Upper lobe of right lung (tissue), 1 donor: Measurements from ENCODE around the gene RAB3GAP1. TPM values are rescaled to one million over a fixed set of nuclear protein-coding genes. Genes with fewer than 3 reads are reported as not detected.

Source experiments
- ATAC-seq: fragments of 200-7000 bp; cut with Tn5 transposase; one replicate; pipeline ENCODE4 v1.9.1; 2020; ENCODE audit warnings: mild to moderate bottlenecking, moderate library complexity
- DNase-seq: peaks from one replicate; pipeline ENCODE4 v3.0.0-alpha.2; 2020
- H3K27ac ChIP-seq: fragments of 200-600 bp; one replicate; pipeline ENCODE4 v1.8.0; 2022
- H3K27me3 ChIP-seq: fragments of 200-600 bp; one replicate; pipeline ENCODE4 v1.8.0; 2022; ENCODE audit warnings: mild to moderate bottlenecking
- H3K36me3 ChIP-seq: fragments of 200-600 bp; one replicate; pipeline ENCODE4 v1.8.0; 2022
- H3K4me1 ChIP-seq: fragments of 200-600 bp; one replicate; pipeline ENCODE4 v1.8.0; 2022
- H3K4me3 ChIP-seq: fragments of 200-600 bp; one replicate; pipeline ENCODE4 v1.8.0; 2022; ENCODE audit warnings: mild to moderate bottlenecking
- H3K9me3 ChIP-seq: fragments of 200-600 bp; one replicate; pipeline ENCODE4 v1.8.0; 2022
- intact Hi-C: fragments of 100-400 bp; cut with DNase I; formaldehyde crosslinking; loops from one replicate; pipeline ENCODE4 v1.11.0; 2022
- total RNA-seq: library from RNA; stranded (reverse); fragmentation: NEBNext Ultra II Directional; extraction: Animal tissue kit (Norgen Biotek cat#: 25700); gene quantifications from one replicate; pipeline ENCODE4 v1.2.1, GENCODE V29; 2021
- TF ChIP-seq, protein P1 (sequence below): fragments of 200-600 bp; IDR thresholded peaks from one replicate; pipeline ENCODE4 v1.8.0; 2022; ENCODE audit warnings: antibody characterized with exemption
- donor health status: DM: no; HTN: yes; CAD: no; lungs with severe emphysema.

Gene RAB3GAP1
- total RNA-seq, 1 donor from 2014 or later: 47.8 TPM

DNA sequence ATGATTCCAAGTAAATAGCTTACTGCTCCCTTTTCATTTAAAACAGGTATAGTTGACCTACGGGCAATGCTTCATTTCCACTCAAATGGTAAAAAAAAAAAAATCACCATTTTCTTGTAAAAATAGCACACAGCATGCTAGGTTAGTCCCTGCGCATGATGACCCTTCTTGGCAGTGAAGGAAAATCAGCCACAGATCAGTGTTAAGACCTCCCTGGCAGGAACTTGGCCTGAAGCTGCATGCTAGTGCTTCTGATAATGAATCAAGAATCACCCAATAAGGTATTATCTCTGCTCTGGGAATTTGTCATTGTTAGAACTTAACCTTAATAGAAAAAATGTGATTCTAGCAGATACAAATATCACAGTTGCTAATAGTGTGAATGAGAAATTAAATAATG, 166.3 kb downstream of the RAB3GAP1 start:
- ATAC-seq (no peak), DNase-seq (no peak)
- Histone ChIP-seq H3K9me3 (no peaks in the 10 kb centered on the region), H3K27ac (no peak overlapping the region), H3K36me3 (no peaks in the 10 kb centered on the region), H3K4me3 (no peak overlapping the region), H3K4me1 (no peaks in the 10 kb centered on the region), H3K27me3 (no peaks in the 10 kb centered on the region)
- TF ChIP-seq, protein P1, sequence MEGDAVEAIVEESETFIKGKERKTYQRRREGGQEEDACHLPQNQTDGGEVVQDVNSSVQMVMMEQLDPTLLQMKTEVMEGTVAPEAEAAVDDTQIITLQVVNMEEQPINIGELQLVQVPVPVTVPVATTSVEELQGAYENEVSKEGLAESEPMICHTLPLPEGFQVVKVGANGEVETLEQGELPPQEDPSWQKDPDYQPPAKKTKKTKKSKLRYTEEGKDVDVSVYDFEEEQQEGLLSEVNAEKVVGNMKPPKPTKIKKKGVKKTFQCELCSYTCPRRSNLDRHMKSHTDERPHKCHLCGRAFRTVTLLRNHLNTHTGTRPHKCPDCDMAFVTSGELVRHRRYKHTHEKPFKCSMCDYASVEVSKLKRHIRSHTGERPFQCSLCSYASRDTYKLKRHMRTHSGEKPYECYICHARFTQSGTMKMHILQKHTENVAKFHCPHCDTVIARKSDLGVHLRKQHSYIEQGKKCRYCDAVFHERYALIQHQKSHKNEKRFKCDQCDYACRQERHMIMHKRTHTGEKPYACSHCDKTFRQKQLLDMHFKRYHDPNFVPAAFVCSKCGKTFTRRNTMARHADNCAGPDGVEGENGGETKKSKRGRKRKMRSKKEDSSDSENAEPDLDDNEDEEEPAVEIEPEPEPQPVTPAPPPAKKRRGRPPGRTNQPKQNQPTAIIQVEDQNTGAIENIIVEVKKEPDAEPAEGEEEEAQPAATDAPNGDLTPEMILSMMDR: no peak
- intact Hi-C loops: no loop called here

DNA sequence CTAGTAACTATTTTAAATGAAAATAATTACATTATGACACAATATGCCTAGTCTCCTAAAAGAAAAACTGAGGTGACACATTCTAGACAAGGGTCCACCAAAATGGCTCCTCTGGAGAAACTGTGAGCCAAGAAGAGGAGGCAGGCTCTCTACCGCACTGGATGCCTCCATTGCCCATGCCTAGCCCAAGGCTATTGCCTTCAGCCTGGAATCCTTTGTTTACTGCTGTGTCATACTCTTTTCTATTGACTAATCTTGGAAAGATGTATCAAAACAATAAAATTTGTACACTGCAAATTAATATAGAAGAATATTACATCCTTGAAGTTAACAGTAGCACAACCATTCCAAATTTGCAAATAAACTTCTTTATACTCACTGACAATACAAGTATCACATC, 167.1 kb downstream of the RAB3GAP1 start:
- Histone ChIP-seq H3K4me1 (no peaks in the 10 kb centered on the region), H3K4me3 (no peak overlapping the region), H3K27me3 (no peaks in the 10 kb centered on the region), H3K27ac (no peak overlapping the region), H3K9me3 (no peaks in the 10 kb centered on the region), H3K36me3 (no peaks in the 10 kb centered on the region)
- TF ChIP-seq, protein P1: no peak
- intact Hi-C loops: no loop called here
- DNase-seq (no peak), ATAC-seq (no peak)

Other genes starting within 250 kb of the RAB3GAP1 start
- not detected for gene ACMSD, start 213.7 kb upstream of the RAB3GAP1 start, total RNA-seq
- gene CCNT2, start 133.5 kb upstream of the RAB3GAP1 start, total RNA-seq: 38.7 TPM
- gene MAP3K19, start 4.8 kb upstream of the RAB3GAP1 start, total RNA-seq: not detected